Esophagus muscularis mucosa (tissue), 4 donors: ENCODE data around the gene MARF1. TPM values are rescaled to one million over a fixed set of nuclear protein-coding genes. Genes with fewer than 3 reads are reported as not detected.
A peak's percentile ranks its signal among the peaks of the same experiment; 100 is the strongest.

Source experiments
- DNase-seq: peaks from one replicate; pipeline ENCODE4 v3.0.0-alpha.2; 2017; ENCODE audit errors: extremely low spot score
- H3K27ac ChIP-seq, 4 donors: fragments of 200-600 bp; sonication (generic); replicated peaks in 1 of 4; 1 replicate in 3 of 4; 2 replicates in 1 of 4; pipeline ENCODE4 v1.5.1; 2016 to 2019; ENCODE audit warnings: mild to moderate bottlenecking in 1 of 4
- H3K27me3 ChIP-seq, 4 donors: fragments of 200-600 bp; sonication (generic); one replicate each; pipeline versions ENCODE4 v1.5.1 to v1.6.0; 2016 to 2019
- H3K36me3 ChIP-seq, 4 donors: fragments of 200-600 bp; sonication (generic); one replicate each; pipeline ENCODE4 v1.5.1; 2016 to 2019
- H3K4me1 ChIP-seq, 4 donors: fragments of 200-600 bp; sonication (generic); one replicate each; pipeline ENCODE4 v1.5.1; 2016 to 2019
- H3K4me3 ChIP-seq, 4 donors: fragments of 200-600 bp; sonication (generic); 1 replicate in 2 of 4; 2 replicates in 2 of 4; pipeline ENCODE4 v1.5.1; 2016 to 2019; ENCODE audit warnings: mild to moderate bottlenecking in 4 of 4, moderate library complexity in 1 of 4
- H3K9me3 ChIP-seq, 4 donors: fragments of 200-600 bp; sonication (generic); 1 replicate in 3 of 4; 2 replicates in 1 of 4; pipeline ENCODE4 v1.5.1; 2016 to 2019
- CTCF ChIP-seq, 3 experiments: fragments of 200-600 bp in 2 of 3; fragments of 450-650 bp in 1 of 3; sonication (generic) in 2 of 3; IDR thresholded peaks; one replicate each; pipeline ENCODE4 v1.5.1; 2017 to 2019; ENCODE audit warnings: antibody characterized with exemption in 3 of 3, mild to moderate bottlenecking in 2 of 3, moderate library complexity in 1 of 3
- EP300 ChIP-seq: sonication (generic); formaldehyde crosslinking; IDR thresholded peaks from one replicate; pipeline ENCODE4 v1.6.1; 2017; ENCODE audit warnings: antibody characterized with exemption
- POLR2A ChIP-seq: fragments of 450-650 bp; IDR thresholded peaks from one replicate; pipeline ENCODE4 v1.6.1; 2017; ENCODE audit warnings: antibody characterized with exemption, moderate library complexity, mild to moderate bottlenecking, low read depth
- POLR2AphosphoS5 ChIP-seq, 2 donors: sonication (generic); formaldehyde crosslinking; IDR thresholded peaks; one replicate each; pipeline ENCODE4 v1.6.1; 2017; ENCODE audit warnings: antibody characterized with exemption in 2 of 2
- WGBS: methylation state at CpG from one replicate; pipeline ENCODE4 v1.1.5; 2018; 5-methylcytosine and 5-hydroxymethylcytosine counted together
- intact Hi-C: fragments of 100-400 bp; cut with DNase I; formaldehyde crosslinking; loops from one replicate; pipeline ENCODE4 v1.15.1; 2023
- total RNA-seq, 4 donors: library from RNA; depleted of rRNA; stranded (reverse); fragments of >200 nt; gene quantifications; one replicate each; pipeline versions ENCODE4 v1.1.0 to v1.2.1, GENCODE V29; 2016

The MARF1 gene
- total RNA-seq, 4 donors from 2014 or later, result 36.6 to 57.3 (median 52.0) TPM

DNA sequence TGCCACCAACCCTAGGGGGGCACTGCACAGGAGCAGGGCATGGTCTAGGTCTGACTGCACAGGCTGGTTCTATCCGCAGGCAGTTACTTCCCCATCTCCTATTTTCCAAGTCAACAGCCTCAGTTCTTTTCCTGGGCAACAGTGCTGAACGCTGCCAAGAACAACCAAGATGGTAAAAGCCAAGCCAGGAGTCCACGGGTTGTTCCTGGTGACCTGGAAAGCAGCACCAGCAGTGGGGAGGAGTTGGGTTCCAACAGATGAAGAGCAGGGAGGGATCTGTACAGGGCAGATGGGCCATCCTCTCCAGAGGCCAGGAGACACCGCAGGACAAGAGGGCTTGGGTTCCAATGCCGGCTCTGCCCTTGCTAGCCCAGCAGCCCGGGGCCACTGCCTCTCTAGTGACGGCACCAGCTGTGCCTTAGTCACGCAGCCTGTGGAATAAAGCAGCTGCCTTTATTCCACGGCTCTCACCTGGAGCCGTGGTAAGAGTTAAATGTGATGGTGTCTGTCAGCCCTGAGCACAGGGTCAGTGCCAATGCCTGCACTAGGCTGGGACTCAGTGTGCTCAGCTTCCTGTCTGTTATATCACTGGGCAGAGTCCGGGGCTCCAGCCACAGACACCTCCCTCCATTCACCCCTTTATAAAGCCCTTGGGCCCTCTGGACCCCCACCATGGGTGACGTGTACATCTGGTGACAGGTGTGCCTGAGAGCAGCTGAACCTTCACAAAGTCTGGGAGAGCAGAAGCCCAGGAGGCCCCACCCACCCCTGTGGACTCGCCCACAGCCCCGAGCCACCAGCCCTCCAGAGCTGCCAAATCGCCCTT, 44.9 kb downstream of the MARF1 start:
- Histone ChIP-seq H3K4me1 (peaks cover 0 to 8% (median 0%) of the 10 kb centered on the region in 4 donors), H3K27ac (no peak overlapping the region), H3K4me3 (no peak overlapping the region), H3K36me3 (peaks cover 49 to 100% (median 85%) of the 10 kb centered on the region in 4 donors), H3K27me3 (no peaks in the 10 kb centered on the region), H3K9me3 (no peaks in the 10 kb centered on the region)
- TF ChIP-seq POLR2AphosphoS5 (IDR thresholded peaks at IDR 0.05) (no peak), CTCF (IDR thresholded peaks at IDR 0.05) (no peak), POLR2A (no peak), EP300 (no peak)
- 92% methylated on average over 6 of the region's 15 CpGs for WGBS
- intact Hi-C loops, result no loop called here
- no peak for DNase-seq

GRCh38 chr16:15597135-15597534, 45.8 kb downstream of the MARF1 start:
- TF ChIP-seq CTCF (IDR thresholded peaks at IDR 0.05) (no peak), POLR2AphosphoS5 (IDR thresholded peaks at IDR 0.05) (no peak), EP300 (no peak), POLR2A (no peak)
- intact Hi-C loops, result no loop called here
- no peak for DNase-seq
- Histone ChIP-seq H3K36me3 (peaks cover 46 to 92% (median 76%) of the 10 kb centered on the region in 4 donors), H3K27ac (peak overlapping the region in 1 of 4 donors; percentile 31), H3K9me3 (no peaks in the 10 kb centered on the region), H3K4me1 (peaks cover 0 to 14% (median 3%) of the 10 kb centered on the region in 4 donors), H3K4me3 (no peak overlapping the region), H3K27me3 (no peaks in the 10 kb centered on the region)
- 82% methylated on average over 6 of the region's 6 CpGs for WGBS

GRCh38 chr16:15594711-15595320, 48.1 kb downstream of the MARF1 start:
- Histone ChIP-seq H3K4me3 (no peak overlapping the region), H3K27me3 (no peaks in the 10 kb centered on the region), H3K27ac (no peak overlapping the region), H3K9me3 (no peaks in the 10 kb centered on the region), H3K36me3 (peaks cover 23 to 72% (median 53%) of the 10 kb centered on the region in 4 donors), H3K4me1 (peaks cover 8 to 25% (median 12%) of the 10 kb centered on the region in 4 donors)
- TF ChIP-seq POLR2AphosphoS5 (IDR thresholded peaks at IDR 0.05) (no peak), POLR2A (no peak), EP300 (no peak), CTCF (IDR thresholded peaks at IDR 0.05) (no peak)
- 84% methylated on average over 6 of the region's 6 CpGs for WGBS
- intact Hi-C loops, result no loop called here
- no peak for DNase-seq

DNA sequence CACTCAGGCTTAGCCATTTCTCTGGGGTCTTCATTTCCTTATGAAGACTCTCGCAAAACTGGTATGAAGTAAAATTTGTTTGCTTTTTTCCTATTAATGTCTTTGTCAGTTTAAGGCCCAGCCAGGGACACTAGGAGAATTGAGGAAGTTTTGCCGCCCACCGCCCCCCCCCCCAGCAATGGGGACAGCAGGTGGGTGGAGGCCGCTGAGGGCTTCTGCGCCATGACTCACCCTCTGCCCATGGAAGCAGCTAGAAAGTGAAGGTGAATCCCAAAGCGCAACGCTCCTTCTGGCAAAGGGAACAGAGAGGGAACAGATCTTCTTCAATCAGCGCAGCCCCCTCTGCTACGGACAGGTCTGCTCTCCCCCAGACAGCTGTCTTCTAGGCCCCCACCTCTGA, 49.7 kb downstream of the MARF1 start:
- Histone ChIP-seq H3K27me3 (no peaks in the 10 kb centered on the region), H3K27ac (peak overlapping the region in 1 of 4 donors; percentile 26), H3K4me1 (peaks cover 8 to 30% (median 16%) of the 10 kb centered on the region in 4 donors), H3K4me3 (no peak overlapping the region), H3K9me3 (no peaks in the 10 kb centered on the region), H3K36me3 (peaks cover 9 to 68% (median 46%) of the 10 kb centered on the region in 4 donors)
- DNase-seq, result no peak
- intact Hi-C loops, result no loop called here
- 81% methylated on average over 9 of the region's 9 CpGs for WGBS
- TF ChIP-seq CTCF (IDR thresholded peaks at IDR 0.05), result no peak
- no peak for TF ChIP-seq POLR2AphosphoS5 (IDR thresholded peaks at IDR 0.05)
- TF ChIP-seq POLR2A, result no peak
- no peak for TF ChIP-seq EP300
